Astrocyte (in vitro differentiated cells and primary cell): ENCODE data around the gene NSD2. TPM values are rescaled to one million over a fixed set of nuclear protein-coding genes. Genes with fewer than 3 reads are reported as not detected.

Experiments
- DNase-seq: peaks from one replicate; pipeline ENCODE4 v3.0.0-alpha.2; 2010; ENCODE audit warnings: low read depth
- FAIRE-seq: peaks from 2 replicates; lab custom pipeline; 2011; peaks lifted over from hg19 to GRCh38; lab: Jason Lieb, UNC
- H2AFZ ChIP-seq: 2 replicates; pipeline ENCODE4 v1.6.0; 2012; ENCODE audit warnings: low read depth, low read length, inconsistent platforms
- H3K27ac ChIP-seq: 2 replicates; pipeline ENCODE4 v1.5.1; 2011; ENCODE audit warnings: low read depth, low read length, inconsistent platforms
- H3K27me3 ChIP-seq: 2 replicates; pipeline ENCODE4 v1.6.0; 2011; ENCODE audit warnings: low read length, inconsistent platforms; ENCODE audit not compliant: insufficient read depth
- H3K36me3 ChIP-seq: 2 replicates; pipeline ENCODE4 v1.5.1; 2011; ENCODE audit warnings: low read length, inconsistent platforms; ENCODE audit not compliant: insufficient read depth
- H3K4me1 ChIP-seq: 2 replicates; pipeline ENCODE4 v1.5.1; 2011; ENCODE audit warnings: low read length, inconsistent platforms; ENCODE audit not compliant: insufficient read depth
- H3K4me2 ChIP-seq: 2 replicates; pipeline ENCODE4 v1.6.0; 2012; ENCODE audit warnings: low read length, inconsistent platforms
- H3K4me3 ChIP-seq: 2 replicates; pipeline ENCODE4 v1.5.1; 2011; ENCODE audit warnings: low read depth, mild to moderate bottlenecking, low read length, inconsistent platforms; ENCODE audit not compliant: insufficient read depth
- H3K79me2 ChIP-seq: 2 replicates; pipeline ENCODE4 v1.6.0; 2012; ENCODE audit warnings: mild to moderate bottlenecking, low read length, inconsistent platforms; ENCODE audit not compliant: insufficient read depth
- H3K9ac ChIP-seq: 2 replicates; pipeline ENCODE4 v1.6.0; 2012; ENCODE audit warnings: mild to moderate bottlenecking, low read length, inconsistent platforms
- H3K9me3 ChIP-seq: 2 replicates; pipeline ENCODE4 v1.5.1; 2012; ENCODE audit warnings: low read depth, mild to moderate bottlenecking, low read length, inconsistent platforms; ENCODE audit not compliant: insufficient read depth
- H4K20me1 ChIP-seq: 2 replicates; pipeline ENCODE4 v1.6.0; 2012; ENCODE audit warnings: low read length, inconsistent platforms; ENCODE audit not compliant: insufficient read depth
- H3K27ac Mint-ChIP-seq: one replicate; pipeline ENCODE4 v1.8.0; 2021; ENCODE audit warnings: mild to moderate bottlenecking, mixed read lengths; ENCODE audit not compliant: unreplicated experiment
- H3K27me3 Mint-ChIP-seq: one replicate; pipeline ENCODE4 v1.8.0; 2021; ENCODE audit warnings: low read depth, mixed read lengths; ENCODE audit not compliant: unreplicated experiment
- H3K36me3 Mint-ChIP-seq: one replicate; pipeline ENCODE4 v1.8.0; 2021; ENCODE audit warnings: low read depth, mixed read lengths; ENCODE audit not compliant: unreplicated experiment
- H3K4me1 Mint-ChIP-seq: one replicate; pipeline ENCODE4 v1.8.0; 2021; ENCODE audit warnings: low read depth, mixed read lengths; ENCODE audit not compliant: unreplicated experiment
- H3K4me3 Mint-ChIP-seq: one replicate; pipeline ENCODE4 v1.8.0; 2021; ENCODE audit warnings: mild to moderate bottlenecking, moderate library complexity, mixed read lengths; ENCODE audit not compliant: unreplicated experiment
- H3K9me3 Mint-ChIP-seq: one replicate; pipeline ENCODE4 v1.8.0; 2021; ENCODE audit warnings: mild to moderate bottlenecking, mixed read lengths; ENCODE audit not compliant: unreplicated experiment
- EZH2 ChIP-seq: IDR thresholded peaks from 2 replicates; pipeline ENCODE4 v1.6.1; 2012; ENCODE audit warnings: mild to moderate bottlenecking, low read length, inconsistent platforms; ENCODE audit not compliant: insufficient read depth
- total RNA-seq: library from RNA; stranded (reverse); gene quantifications from 2 replicates; pipeline ENCODE4 v1.2.1, GENCODE V29; 2021
- TF ChIP-seq, protein P1 (sequence below): IDR thresholded peaks from 2 replicates; pipeline ENCODE4 v1.5.1; 2011; ENCODE audit warnings: low read depth, mild to moderate bottlenecking, inconsistent platforms, low read length, moderate library complexity; ENCODE audit not compliant: insufficient read depth

NSD2 gene
- total RNA-seq, 1 donor from 2014 or later: 31.3 TPM

DNA sequence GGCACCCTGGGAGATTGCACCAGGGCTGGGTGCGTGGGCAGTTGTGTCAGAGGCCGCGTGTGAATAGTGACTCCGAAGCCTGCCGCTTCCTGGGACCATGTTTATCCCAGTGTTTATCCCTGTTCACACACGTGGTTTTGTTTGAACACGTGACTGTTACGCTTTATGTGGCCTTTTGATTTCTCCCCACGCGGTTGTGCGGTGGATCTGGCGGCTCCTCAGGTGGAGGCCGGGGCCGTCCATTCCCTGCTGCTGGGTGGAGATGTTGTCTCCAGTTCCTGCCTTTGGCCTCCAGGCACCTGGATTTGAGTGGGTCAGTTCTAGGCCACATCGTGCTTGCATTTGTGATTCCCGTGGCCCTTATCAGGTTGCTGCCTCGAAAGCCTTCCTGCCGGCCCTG lies 102.5 kb downstream of the NSD2 start:
- no peak overlapping the region for H2AFZ ChIP-seq
- no peak overlapping the region for H3K4me2 ChIP-seq
- no peak overlapping the region for H3K9ac ChIP-seq
- Mint-ChIP-seq H3K36me3 (peaks cover 9% of the 10 kb centered on the region), H3K27ac (no peak overlapping the region), H3K9me3 (no peaks in the 10 kb centered on the region), H3K4me1 (peaks cover 3% of the 10 kb centered on the region), H3K4me3 (no peak overlapping the region), H3K27me3 (no peaks in the 10 kb centered on the region)
- peaks cover 5% of the 10 kb centered on the region for H3K79me2 ChIP-seq
- no peaks in the 10 kb centered on the region for H3K4me1 ChIP-seq
- H3K9me3 ChIP-seq: no peaks in the 10 kb centered on the region
- peaks cover 23% of the 10 kb centered on the region for H3K36me3 ChIP-seq
- DNase-seq: no peak
- TF ChIP-seq, protein P1, sequence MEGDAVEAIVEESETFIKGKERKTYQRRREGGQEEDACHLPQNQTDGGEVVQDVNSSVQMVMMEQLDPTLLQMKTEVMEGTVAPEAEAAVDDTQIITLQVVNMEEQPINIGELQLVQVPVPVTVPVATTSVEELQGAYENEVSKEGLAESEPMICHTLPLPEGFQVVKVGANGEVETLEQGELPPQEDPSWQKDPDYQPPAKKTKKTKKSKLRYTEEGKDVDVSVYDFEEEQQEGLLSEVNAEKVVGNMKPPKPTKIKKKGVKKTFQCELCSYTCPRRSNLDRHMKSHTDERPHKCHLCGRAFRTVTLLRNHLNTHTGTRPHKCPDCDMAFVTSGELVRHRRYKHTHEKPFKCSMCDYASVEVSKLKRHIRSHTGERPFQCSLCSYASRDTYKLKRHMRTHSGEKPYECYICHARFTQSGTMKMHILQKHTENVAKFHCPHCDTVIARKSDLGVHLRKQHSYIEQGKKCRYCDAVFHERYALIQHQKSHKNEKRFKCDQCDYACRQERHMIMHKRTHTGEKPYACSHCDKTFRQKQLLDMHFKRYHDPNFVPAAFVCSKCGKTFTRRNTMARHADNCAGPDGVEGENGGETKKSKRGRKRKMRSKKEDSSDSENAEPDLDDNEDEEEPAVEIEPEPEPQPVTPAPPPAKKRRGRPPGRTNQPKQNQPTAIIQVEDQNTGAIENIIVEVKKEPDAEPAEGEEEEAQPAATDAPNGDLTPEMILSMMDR: no peak
- TF ChIP-seq EZH2: no peak
- H3K27ac ChIP-seq: no peak overlapping the region
- no peak for FAIRE-seq
- peaks cover 12% of the 10 kb centered on the region for H4K20me1 ChIP-seq
- no peaks in the 10 kb centered on the region for H3K27me3 ChIP-seq
- no peak overlapping the region for H3K4me3 ChIP-seq

DNA sequence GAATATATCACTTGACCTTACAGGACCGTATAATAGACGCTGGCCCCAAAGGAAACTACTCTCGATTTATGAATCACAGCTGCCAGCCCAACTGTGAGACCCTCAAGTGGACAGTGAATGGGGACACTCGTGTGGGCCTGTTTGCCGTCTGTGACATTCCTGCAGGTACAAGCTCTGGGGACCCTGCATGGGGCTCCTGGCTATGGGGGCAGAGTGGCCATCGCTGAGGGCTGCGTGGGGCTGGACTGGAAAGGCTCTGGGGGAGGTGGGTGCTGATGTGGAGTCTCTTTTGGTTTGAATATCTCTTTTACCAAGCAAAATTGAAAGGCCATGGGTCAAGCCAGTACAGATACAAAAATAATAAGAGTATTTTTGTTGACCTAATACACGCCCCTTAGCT lies 103.6 kb downstream of the NSD2 start:
- Histone ChIP-seq H4K20me1 (peaks cover 12% of the 10 kb centered on the region), H3K4me1 (no peaks in the 10 kb centered on the region), H3K9ac (no peak overlapping the region), H3K27ac (no peak overlapping the region), H3K4me2 (no peak overlapping the region), H2AFZ (no peak overlapping the region), H3K4me3 (no peak overlapping the region), H3K36me3 (peaks cover 24% of the 10 kb centered on the region), H3K79me2 (peaks cover 5% of the 10 kb centered on the region), H3K27me3 (no peaks in the 10 kb centered on the region), H3K9me3 (no peaks in the 10 kb centered on the region)
- no peak for FAIRE-seq
- no peak for TF ChIP-seq EZH2
- TF ChIP-seq, protein P1: no peak
- Mint-ChIP-seq H3K9me3 (no peaks in the 10 kb centered on the region), H3K36me3 (peaks cover 9% of the 10 kb centered on the region), H3K27ac (no peak overlapping the region), H3K27me3 (no peaks in the 10 kb centered on the region), H3K4me1 (peaks cover 3% of the 10 kb centered on the region), H3K4me3 (no peak overlapping the region)
- DNase-seq: no peak

GRCh38 chr4:1975391-1975801 lies 104.2 kb downstream of the NSD2 start:
- peaks cover 5% of the 10 kb centered on the region for H3K79me2 ChIP-seq
- peaks cover 12% of the 10 kb centered on the region for H3K36me3 Mint-ChIP-seq
- no peak overlapping the region for H3K4me3 Mint-ChIP-seq
- peaks cover 10% of the 10 kb centered on the region for H4K20me1 ChIP-seq
- no peaks in the 10 kb centered on the region for H3K27me3 ChIP-seq
- H3K27ac Mint-ChIP-seq: no peak overlapping the region
- no peak for DNase-seq
- H3K36me3 ChIP-seq: peaks cover 27% of the 10 kb centered on the region
- no peaks in the 10 kb centered on the region for H3K4me1 ChIP-seq
- FAIRE-seq: no peak
- no peak overlapping the region for H3K9ac ChIP-seq
- no peak overlapping the region for H2AFZ ChIP-seq
- no peak overlapping the region for H3K4me3 ChIP-seq
- no peaks in the 10 kb centered on the region for H3K9me3 Mint-ChIP-seq
- H3K27ac ChIP-seq: no peak overlapping the region
- H3K9me3 ChIP-seq: no peaks in the 10 kb centered on the region
- TF ChIP-seq, protein P1: no peak
- TF ChIP-seq EZH2: no peak
- H3K4me1 Mint-ChIP-seq: no peaks in the 10 kb centered on the region
- H3K4me2 ChIP-seq: no peak overlapping the region
- no peaks in the 10 kb centered on the region for H3K27me3 Mint-ChIP-seq
